ENCODE measurements around the gene NKX6-2. TPM values are rescaled to one million over a fixed set of nuclear protein-coding genes. Genes with fewer than 3 reads are reported as not detected.

Gene NKX6-2
- total RNA-seq, 2 experiments from 2014 or later: not detected

GRCh38 chr10:132833421-132834111, 47.6 kb upstream of the NKX6-2 start:
- Histone ChIP-seq H3K27ac (ENCODE audit: low read depth in 1 of 2, low read length in 2 of 2) (no peak overlapping the region), H3K27me3 (ENCODE audit: control insufficient read depth in 1 of 2, insufficient read depth in 2 of 2, low read length in 2 of 2) (peaks cover 4 to 14% of the 10 kb centered on the region in 2 experiments), H3K4me1 (ENCODE audit: insufficient read depth, low read length) (peaks cover 7% of the 10 kb centered on the region), H3K4me3 (ENCODE audit: low read length) (no peak overlapping the region), H3K9me3 (ENCODE audit: control insufficient read depth in 1 of 2, insufficient read depth in 1 of 2, low read length in 2 of 2) (peaks cover 0 to 31% of the 10 kb centered on the region in 2 experiments), H3K36me3 (ENCODE audit: insufficient read depth, low read length) (no peaks in the 10 kb centered on the region)
- TF ChIP-seq CTCF (IDR thresholded peaks at IDR 0.05): no peak
- Mint-ChIP-seq H3K4me1 (ENCODE audit: low read depth) (no peaks in the 10 kb centered on the region), H3K27ac (no peak overlapping the region), H3K9me3 (no peaks in the 10 kb centered on the region), H3K27me3 (peaks cover 5% of the 10 kb centered on the region), H3K36me3 (ENCODE audit: low read depth) (no peaks in the 10 kb centered on the region), H3K4me3 (no peak overlapping the region)
- ATAC-seq (ENCODE audit: poor library complexity) (no peak), DNase-seq (no peak)
- ChIA-PET POLR2A (no interaction called here), CTCF (no interaction called here)
- intact Hi-C loops (cut with DNase I, micrococcal nuclease): no loop called here

GRCh38 chr10:132832186-132832969, 46.4 kb upstream of the NKX6-2 start:
- Mint-ChIP-seq H3K4me1 (ENCODE audit: low read depth) (no peaks in the 10 kb centered on the region), H3K36me3 (ENCODE audit: low read depth) (no peaks in the 10 kb centered on the region), H3K27ac (no peak overlapping the region), H3K9me3 (no peaks in the 10 kb centered on the region), H3K27me3 (peaks cover 5% of the 10 kb centered on the region), H3K4me3 (no peak overlapping the region)
- ChIA-PET POLR2A (no interaction called here), CTCF (no interaction called here)
- peaks cover 7% of the 10 kb centered on the region for H3K4me1 ChIP-seq (ENCODE audit: insufficient read depth, low read length)
- peaks cover 4 to 14% of the 10 kb centered on the region in 2 experiments for H3K27me3 ChIP-seq (ENCODE audit: control insufficient read depth in 1 of 2, insufficient read depth in 2 of 2, low read length in 2 of 2)
- H3K4me3 ChIP-seq (ENCODE audit: low read length): no peak overlapping the region
- H3K36me3 ChIP-seq (ENCODE audit: insufficient read depth, low read length): no peaks in the 10 kb centered on the region
- intact Hi-C loops (cut with DNase I, micrococcal nuclease): no loop called here
- DNase-seq (no peak), ATAC-seq (ENCODE audit: poor library complexity) (no peak)
- peaks cover 0 to 25% of the 10 kb centered on the region in 2 experiments for H3K9me3 ChIP-seq (ENCODE audit: control insufficient read depth in 1 of 2, insufficient read depth in 1 of 2, low read length in 2 of 2)
- H3K27ac ChIP-seq (ENCODE audit: low read depth in 1 of 2, low read length in 2 of 2): no peak overlapping the region
- no peak for TF ChIP-seq CTCF (IDR thresholded peaks at IDR 0.05)

- ChIA-PET CTCF (no interaction called here), POLR2A (no interaction called here)
- H3K9me3 Mint-ChIP-seq: no peaks in the 10 kb centered on the region
- H3K27ac Mint-ChIP-seq: no peak overlapping the region
- no peak for ATAC-seq (ENCODE audit: poor library complexity)
- no peaks in the 10 kb centered on the region for H3K36me3 Mint-ChIP-seq (ENCODE audit: low read depth)
- intact Hi-C loops (cut with DNase I, micrococcal nuclease): no loop called here
- no peak for TF ChIP-seq CTCF (IDR thresholded peaks at IDR 0.05)
- no peaks in the 10 kb centered on the region for H3K4me1 ChIP-seq (ENCODE audit: insufficient read depth, low read length)
- no peaks in the 10 kb centered on the region for H3K27me3 Mint-ChIP-seq
- no peak overlapping the region for H3K4me3 Mint-ChIP-seq
- DNase-seq: no peak
- H3K27ac ChIP-seq (ENCODE audit: low read depth in 1 of 2, low read length in 2 of 2): no peak overlapping the region
- H3K4me1 Mint-ChIP-seq (ENCODE audit: low read depth): no peaks in the 10 kb centered on the region
- H3K4me3 ChIP-seq (ENCODE audit: low read length): no peak overlapping the region
- H3K36me3 ChIP-seq (ENCODE audit: insufficient read depth, low read length): no peaks in the 10 kb centered on the region
- no peaks in the 10 kb centered on the region for H3K27me3 ChIP-seq (ENCODE audit: control insufficient read depth in 1 of 2, insufficient read depth in 2 of 2, low read length in 2 of 2)
- H3K9me3 ChIP-seq (ENCODE audit: control insufficient read depth in 1 of 2, insufficient read depth in 1 of 2, low read length in 2 of 2): peaks cover 0 to 29% of the 10 kb centered on the region in 2 experiments
These were observed 43.5 kb upstream of the NKX6-2 start for GRCh38 chr10:132829403-132829802.
